BE2C (cell line): ENCODE measurements around the gene GTPBP6.
A peak's percentile ranks its signal among the peaks of the same experiment; 100 is the strongest.

ENCODE experiments used
- DNase-seq: peaks from one replicate; pipeline ENCODE4 v3.0.0-alpha.2; 2020
- H3K27me3 ChIP-seq: fragments of 250-450 bp; sonication (Bioruptor Pico); 2 replicates; pipeline ENCODE4 v1.5.1; 2020; ENCODE audit warnings: mild to moderate bottlenecking
- H3K36me3 ChIP-seq: fragments of 250-450 bp; sonication (Bioruptor Pico); 2 replicates; pipeline ENCODE4 v1.5.1; 2020; ENCODE audit warnings: mild to moderate bottlenecking
- H3K4me1 ChIP-seq: fragments of 250-450 bp; sonication (Bioruptor Pico); 2 replicates; pipeline ENCODE4 v1.5.1; 2020
- H3K4me3 ChIP-seq: 2 replicates; pipeline ENCODE4 v1.5.1; 2011; ENCODE audit warnings: low read depth, low read length
- H3K9me3 ChIP-seq: fragments of 250-450 bp; sonication (Bioruptor Pico); 2 replicates; pipeline ENCODE4 v1.5.1; 2020
- CTCF ChIP-seq: IDR thresholded peaks from 2 replicates; pipeline ENCODE4 v1.5.1; 2012; ENCODE audit warnings: mild to moderate bottlenecking, low read depth, low read length

GTPBP6 gene

GRCh38 chrX:333611-334311 lies 15.2 kb upstream of the GTPBP6 start:
- no peaks in the 10 kb centered on the region for H3K27me3 ChIP-seq
- H3K9me3 ChIP-seq: no peaks in the 10 kb centered on the region
- no peak overlapping the region for H3K4me3 ChIP-seq
- H3K36me3 ChIP-seq: no peaks in the 10 kb centered on the region
- TF ChIP-seq CTCF: no peak
- no peak for DNase-seq
- no peaks in the 10 kb centered on the region for H3K4me1 ChIP-seq

- Histone ChIP-seq H3K4me3 (no peak overlapping the region), H3K27me3 (no peaks in the 10 kb centered on the region), H3K36me3 (no peaks in the 10 kb centered on the region), H3K4me1 (no peaks in the 10 kb centered on the region), H3K9me3 (no peaks in the 10 kb centered on the region)
- no peak for DNase-seq
- no peak for TF ChIP-seq CTCF
Observed at GRCh38 chrX:332916-333610, 14.5 kb upstream of the GTPBP6 start.

DNA sequence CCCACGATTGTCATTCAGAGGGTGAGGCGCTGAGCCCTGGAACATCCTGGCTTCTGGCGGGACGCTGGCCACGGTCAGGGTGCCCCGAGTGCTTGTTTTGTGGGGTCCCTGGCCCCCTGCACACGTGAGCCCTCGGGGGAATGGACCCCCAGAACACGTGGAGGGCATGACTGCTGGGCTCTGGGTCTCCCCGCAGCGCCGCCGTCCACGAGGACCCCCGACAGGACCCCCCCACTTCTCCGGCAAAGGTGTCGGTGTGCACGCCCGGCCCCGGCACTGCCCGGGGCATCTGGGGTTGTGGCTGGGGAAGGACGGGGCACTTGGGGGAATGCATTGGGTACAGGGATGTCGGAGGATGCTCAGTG lies 13.9 kb upstream of the GTPBP6 start:
- Histone ChIP-seq H3K27me3 (no peaks in the 10 kb centered on the region), H3K36me3 (no peaks in the 10 kb centered on the region), H3K4me1 (no peaks in the 10 kb centered on the region), H3K9me3 (no peaks in the 10 kb centered on the region), H3K4me3 (no peak overlapping the region)
- no peak for DNase-seq
- no peak for TF ChIP-seq CTCF

- no peaks in the 10 kb centered on the region for H3K4me1 ChIP-seq
- no peak overlapping the region for H3K4me3 ChIP-seq
- TF ChIP-seq CTCF: no peak
- DNase-seq: no peak
- H3K27me3 ChIP-seq: no peaks in the 10 kb centered on the region
- no peaks in the 10 kb centered on the region for H3K36me3 ChIP-seq
- H3K9me3 ChIP-seq: no peaks in the 10 kb centered on the region
Observed at GRCh38 chrX:331825-332495, 13.4 kb upstream of the GTPBP6 start.

GRCh38 chrX:331151-331824 lies 12.7 kb upstream of the GTPBP6 start:
- Histone ChIP-seq H3K27me3 (no peaks in the 10 kb centered on the region), H3K4me3 (peak overlapping the region; percentile 24; the same call in 1 of the 2 replicates), H3K36me3 (no peaks in the 10 kb centered on the region), H3K9me3 (no peaks in the 10 kb centered on the region), H3K4me1 (no peaks in the 10 kb centered on the region)
- no peak for TF ChIP-seq CTCF
- DNase-seq: peak; percentile 40
